HuH-7.5 (cell line): ENCODE results near the gene RAD51B.
"Not testable (repeated sequence)": the region's sequence is repeated elsewhere in the genome, so short reads cannot be mapped to it uniquely, and the experiment has no call there.

ENCODE experiments used
- DNase-seq: peaks from one replicate; pipeline ENCODE4 v3.0.0; 2011; ENCODE audit warnings: low spot score

RAD51B gene

DNA sequence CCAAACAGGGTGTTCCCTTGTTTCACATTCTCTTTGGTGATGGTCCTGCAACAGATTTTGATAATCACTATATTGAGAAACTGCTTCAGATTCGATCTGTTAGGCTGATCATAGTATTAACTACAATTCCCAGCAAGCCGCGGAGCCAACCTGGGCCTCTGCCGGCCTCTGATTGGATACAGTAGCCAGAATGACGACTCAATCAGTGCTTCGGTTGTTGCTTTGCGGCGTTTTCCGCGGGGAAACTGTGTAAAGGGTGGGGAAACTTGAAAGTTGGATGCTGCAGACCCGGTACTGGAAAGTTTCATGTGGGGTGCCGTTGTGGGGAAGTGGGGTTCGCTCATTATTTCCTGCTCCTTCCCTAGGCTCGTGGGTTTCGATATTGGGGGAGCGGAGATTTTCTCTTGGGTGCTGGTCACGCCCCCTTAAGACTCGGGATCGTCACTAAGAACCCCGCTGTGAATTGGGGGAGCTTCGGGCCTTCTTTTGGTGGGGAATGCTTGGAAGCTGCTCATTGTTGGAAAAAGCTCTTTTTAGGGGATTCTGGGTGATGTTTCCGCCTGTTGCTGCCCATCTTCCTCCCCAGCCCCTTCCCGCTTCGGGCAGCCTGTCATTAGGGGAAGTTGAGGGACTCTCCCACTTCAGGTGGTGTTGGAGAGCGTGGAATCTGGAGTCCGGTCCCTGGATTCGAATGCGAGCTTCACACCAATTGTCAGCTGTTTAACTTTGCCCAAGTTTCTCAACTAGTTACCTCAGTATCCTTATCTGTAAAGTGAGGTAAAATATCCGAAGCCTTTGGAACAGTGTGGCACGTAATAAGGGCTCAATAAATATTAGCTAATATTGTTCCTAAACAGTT lies at the start of gene RAD51B:
Gene RAD51B (plus strand): TSS at position 217 of the 859 bp plus-strand sequence.
- peak; percentile 70 for DNase-seq

DNA sequence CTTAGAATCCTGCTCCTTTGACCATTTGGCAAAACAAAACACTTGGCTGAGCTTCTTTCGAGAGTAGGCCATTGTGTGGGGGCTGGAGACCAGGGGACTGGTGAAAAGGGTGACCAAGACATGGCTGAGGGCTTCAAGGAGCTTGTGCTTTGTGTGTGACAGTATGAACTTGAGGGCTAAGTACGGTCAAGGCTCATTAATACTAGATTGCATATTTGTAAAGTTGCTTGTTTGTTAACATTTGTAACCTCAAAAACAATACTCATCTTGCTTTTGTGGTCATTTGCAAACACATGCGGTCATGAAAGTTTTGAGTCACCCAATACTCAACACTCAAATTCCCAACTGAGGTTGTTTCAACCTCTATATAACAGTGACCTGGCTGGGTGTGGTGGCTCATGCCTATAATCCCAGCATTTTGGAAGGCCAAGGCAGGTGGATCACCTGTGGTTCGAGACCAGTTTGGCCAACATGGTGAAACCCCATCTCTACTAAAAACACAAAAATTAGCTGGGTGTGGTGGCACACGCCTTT lies 45.7 kb upstream of the RAD51B start:
- DNase-seq = no peak

DNA sequence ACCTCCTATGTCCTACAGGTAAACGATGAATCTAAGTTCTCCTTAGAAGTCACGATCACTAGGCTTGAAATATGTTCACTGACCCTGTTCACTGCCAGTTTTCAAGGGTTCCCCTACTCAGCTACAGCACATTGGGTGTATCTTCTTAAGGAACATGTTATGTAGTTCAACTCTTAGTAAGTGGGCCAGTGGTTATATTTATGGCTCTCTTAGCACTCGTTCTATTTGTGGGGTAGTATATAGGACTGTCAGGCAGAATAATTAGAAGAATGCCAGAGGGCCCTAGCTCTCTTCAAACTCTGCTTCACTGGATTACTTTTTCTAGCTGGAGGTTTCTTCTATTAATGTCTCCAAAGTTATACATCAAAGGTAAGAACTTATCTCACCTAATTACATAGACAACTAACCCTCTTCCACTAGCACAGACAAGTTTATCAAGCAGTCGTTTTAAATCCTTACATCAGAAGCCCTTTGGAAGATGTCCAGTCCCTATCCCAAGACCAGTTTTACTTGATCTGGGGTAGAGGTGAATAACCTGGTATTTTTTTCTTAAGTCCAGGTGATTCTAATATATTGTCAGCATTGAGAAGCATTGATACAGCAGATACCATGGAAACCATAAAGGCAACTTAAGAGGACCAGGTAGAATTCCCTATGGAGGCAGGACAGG lies 42.8 kb upstream of the RAD51B start:
- DNase-seq = no peak

DNA sequence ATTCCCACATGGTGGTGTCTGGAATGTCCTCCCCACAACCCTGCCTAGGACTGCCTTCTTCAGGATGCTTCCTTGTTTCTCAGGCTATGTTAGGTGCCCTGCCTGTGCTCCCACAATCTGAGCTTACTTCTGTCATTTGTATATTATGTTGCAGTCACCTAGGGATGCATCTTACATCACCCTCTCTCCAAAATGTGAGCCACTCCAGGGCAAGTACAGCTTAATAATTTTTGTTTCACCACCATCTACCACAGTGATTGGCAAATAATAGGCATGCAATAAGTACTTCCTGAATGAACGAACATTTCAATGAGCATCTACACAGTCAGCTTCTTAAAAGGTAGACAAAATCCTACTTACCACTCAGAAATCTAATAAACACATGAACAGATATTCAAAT lies 40.8 kb upstream of the RAD51B start:
- DNase-seq = no peak

DNA sequence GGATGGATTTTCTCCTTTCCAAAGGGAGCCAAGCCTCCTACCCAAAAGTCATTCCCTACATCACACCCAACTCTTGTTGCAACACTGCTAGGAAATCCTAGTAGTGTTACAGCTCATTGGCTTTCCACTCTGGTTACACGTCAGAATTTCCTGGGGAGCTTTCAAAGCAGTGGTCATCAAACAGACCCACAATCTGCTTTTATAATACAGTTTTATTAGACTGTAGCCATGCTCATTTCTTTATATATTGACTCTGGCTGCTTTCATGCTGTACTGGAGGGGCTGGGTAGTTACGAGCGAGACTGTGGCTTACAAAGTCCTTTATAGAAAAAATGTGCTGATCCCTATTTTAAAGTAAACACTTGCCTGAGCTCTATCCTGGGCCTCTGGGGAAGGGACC lies 37.5 kb upstream of the RAD51B start:
- no peak for DNase-seq

DNA sequence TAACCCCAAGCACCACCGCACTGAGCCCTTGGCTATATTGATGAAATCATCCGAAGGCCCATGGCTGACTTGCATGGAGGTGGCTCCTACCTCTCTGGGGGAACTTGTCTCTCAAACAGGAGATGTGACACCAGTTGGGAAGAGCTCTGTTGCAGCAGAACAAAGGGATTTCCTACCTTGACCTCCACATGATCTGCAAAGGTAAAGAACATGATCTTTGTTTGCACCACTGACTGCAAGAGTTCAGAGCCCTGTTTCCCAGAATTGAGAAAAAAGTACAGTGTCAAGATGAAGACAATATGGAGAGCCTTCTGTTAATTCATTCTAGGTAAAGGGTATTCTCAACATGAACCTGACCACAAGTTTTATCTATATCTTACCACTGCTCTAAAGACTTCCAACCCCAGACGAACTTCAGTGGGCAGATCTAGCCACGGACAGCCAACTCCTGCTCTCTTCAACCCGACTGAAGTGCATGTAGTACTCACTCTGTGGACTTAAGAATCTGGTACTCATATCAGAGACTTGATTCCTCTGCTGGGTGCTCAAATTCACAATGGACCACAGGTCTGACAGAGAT lies 35.2 kb upstream of the RAD51B start:
- no peak for DNase-seq

DNA sequence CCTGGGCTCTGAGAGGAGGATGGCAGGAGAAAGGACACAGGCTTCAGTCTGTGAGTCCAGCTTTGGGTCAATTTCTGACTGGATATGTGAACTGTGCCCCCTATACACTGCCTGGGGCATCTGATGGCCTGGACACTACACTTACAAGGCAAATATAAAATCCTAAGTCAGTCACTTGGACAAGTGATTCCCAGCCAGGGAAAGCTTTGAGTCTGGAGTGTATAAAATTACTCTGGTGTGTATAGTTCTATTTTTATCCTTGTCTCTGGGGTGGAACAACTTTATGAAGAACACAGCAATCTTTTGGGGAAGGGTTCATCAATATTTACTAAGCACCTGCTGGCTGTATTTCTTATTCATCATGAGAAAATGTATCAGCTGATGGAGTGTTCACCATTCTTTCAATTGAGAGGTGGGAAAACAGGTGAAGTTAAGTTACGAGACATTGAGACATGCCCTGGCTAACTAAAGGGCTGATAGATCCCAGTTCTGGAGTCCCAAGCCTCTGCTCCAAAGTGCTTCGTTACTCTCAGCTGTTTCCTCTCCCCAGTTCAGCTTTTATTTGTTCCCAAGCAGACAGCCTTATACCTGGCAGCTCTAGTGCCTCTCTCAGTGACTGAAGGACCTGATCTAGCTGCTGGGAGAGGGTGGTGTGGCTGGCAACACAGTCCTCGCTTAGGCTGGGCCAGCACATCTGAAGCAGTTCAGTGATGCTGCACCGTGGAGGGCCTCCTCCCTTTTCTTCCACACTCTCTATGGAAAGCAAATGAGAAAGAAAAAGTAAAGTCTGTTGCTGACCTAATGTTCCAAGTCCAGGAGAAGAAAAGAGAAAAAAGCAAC lies 34.1 kb upstream of the RAD51B start:
- DNase-seq = no peak

DNA sequence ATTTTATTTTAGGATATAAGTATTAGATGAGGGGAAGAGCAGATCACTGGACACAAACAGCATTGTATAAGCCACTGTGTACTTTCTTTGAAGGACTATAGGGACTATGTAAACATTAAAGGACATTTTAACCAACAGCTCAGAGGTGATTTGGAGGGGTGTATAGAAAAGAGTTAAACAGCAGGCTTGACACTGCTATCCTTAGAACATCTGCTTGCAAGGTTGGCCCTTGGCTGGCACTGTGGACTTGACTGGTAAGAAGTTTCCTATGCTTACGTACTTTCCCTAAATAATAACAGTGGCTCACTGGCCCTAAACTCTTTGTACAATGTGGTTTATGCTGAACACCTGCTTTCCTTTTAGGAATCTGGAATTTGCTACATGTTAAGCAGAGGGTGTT lies 31.9 kb upstream of the RAD51B start:
- no peak for DNase-seq

DNA sequence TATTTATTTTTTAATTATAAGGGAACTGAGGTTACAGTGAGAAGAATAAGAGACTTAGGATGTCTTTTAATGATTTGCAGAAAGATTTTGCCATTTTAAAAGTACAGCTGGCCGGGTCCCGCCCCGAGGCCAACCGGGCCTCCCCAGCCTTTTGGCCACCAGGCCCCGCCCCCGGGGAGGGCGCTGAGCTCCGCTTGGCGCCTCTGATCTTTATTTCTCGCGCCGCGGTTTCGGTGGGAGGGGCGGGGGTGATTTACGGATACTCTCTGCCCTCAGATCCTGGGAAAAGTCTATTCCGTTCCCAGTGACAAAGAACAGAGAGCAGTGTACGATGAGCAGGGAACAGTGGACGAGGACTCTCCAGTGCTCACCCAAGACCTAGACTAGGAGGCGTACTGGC lies 20.8 kb upstream of the RAD51B start:
- no peak for DNase-seq

DNA sequence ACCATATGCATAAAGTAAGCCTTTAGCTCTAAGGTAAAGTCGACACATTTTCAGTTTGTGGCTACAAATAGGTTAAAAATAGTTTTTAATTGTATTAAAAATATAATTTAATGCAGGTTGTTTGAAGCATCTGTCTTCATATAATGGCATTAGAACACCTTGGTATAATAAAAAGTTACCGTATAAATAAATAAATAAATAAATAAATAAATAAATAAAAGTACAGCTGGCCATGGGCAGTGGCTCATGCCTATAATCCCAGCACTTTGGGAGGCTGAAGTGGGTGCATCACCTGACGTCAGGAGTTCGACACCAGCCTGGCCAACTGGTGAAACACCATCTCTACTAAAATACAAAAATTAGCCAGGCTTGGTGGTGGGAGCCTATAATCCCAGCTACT lies 18.8 kb upstream of the RAD51B start:
- DNase-seq = no peak

DNA sequence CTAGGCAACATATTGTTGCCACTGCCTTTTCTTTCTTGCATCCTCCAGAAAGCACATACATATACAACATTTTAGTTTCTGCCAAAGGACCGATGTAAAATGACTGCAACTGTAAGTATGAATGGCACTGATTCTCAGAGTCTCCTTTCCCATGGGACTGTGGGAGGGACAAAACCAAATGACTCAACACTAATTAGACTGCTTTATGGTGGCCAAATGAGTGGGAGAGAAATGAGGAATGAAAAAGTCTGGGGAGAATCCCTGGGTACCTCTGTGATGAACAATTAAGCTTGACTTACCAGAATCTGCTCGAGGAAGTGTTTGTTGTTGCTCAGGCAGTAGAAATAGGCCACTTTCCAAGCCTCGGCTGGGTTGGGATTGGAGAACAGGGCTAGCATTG lies 13.3 kb upstream of the RAD51B start:
- no peak for DNase-seq

DNA sequence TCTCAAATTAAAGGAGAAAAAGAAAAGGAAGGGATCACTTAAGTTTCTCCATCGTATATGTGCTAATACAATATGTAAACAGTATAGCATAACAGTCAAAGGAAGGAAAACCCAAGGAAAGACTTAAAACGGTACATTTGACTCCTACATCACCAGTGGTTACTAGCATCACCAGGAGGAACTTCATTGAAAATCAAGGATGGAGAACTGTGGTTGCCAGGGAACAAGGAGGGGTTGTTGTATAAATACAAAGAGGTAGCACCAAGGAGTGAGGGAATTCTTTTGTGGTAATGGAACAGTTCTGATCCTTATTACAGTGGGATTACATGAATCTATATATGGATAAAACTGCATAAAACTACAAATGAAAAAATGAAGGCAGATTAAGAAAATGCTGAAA lies 4.8 kb upstream of the RAD51B start:
- no peak for DNase-seq

DNA sequence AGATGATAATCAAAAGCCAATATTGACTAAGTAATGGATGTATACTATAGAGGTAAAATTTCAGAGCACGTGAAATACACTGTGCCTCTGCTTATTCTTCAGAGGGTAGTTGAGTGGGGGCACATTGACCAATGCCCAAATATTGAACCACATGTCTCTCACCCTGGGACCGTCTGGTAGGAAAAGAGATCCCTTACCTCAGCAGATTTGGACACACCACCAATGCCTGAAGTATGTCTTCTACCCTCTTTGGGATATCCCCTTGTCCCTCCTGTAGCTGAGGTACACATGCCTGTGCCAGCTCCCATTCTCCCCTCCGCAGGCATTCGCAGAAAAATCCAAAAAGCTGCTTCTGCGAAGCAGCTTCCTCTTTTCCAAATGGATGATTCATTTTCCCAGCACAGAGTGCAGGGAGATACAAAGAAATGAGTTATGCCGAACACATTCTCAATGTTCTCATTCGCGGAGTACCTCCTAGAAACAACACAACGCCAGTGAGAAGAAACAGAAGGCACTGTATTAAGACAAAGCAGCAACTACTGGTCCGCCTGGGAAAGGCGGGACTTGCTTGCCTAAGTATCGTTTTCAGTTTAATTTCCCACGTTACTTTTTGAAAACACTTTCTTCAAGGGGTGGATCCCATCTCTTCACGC lies 3.9 kb upstream of the RAD51B start:
- no peak for DNase-seq

DNA sequence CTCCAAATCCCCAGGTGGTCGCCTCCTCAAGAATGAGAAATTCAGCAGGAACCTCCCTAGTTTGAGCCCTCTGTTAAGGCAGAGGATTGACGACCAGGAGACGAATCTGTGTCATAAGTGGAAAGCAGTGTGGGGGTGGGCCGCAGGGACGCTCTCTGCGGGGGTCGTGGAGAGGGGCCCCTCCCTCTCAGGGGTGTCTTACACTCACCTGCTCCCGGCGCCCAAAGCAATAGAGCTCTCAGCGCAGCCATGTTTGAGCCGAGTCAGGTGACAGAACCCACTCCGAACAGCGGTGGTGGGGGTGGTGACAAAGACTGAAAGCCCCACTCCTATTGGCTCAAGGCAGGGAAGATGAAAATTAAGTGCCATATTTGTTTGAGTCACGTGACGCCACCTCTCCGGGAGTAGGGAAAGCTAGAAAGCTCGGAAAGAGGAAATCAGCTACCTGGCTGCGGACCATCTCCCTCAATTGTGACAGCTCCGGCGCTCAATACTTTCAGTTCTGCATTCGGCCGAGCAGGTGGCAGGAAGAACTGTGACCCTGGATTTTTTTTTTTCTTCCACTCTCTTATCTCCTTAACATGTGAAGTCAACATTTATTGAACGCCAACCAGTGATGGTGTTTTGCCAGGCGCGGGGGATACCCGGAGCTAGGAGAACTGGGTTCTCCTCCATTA lies 3.1 kb upstream of the RAD51B start, which contains the start of gene ZFYVE26:
Gene ZFYVE26 (minus strand): TSS at position 265 of the 677 bp plus-strand sequence. CDS start 627 bp downstream, outside the sequence.
- DNase-seq = peak; percentile 78

DNA sequence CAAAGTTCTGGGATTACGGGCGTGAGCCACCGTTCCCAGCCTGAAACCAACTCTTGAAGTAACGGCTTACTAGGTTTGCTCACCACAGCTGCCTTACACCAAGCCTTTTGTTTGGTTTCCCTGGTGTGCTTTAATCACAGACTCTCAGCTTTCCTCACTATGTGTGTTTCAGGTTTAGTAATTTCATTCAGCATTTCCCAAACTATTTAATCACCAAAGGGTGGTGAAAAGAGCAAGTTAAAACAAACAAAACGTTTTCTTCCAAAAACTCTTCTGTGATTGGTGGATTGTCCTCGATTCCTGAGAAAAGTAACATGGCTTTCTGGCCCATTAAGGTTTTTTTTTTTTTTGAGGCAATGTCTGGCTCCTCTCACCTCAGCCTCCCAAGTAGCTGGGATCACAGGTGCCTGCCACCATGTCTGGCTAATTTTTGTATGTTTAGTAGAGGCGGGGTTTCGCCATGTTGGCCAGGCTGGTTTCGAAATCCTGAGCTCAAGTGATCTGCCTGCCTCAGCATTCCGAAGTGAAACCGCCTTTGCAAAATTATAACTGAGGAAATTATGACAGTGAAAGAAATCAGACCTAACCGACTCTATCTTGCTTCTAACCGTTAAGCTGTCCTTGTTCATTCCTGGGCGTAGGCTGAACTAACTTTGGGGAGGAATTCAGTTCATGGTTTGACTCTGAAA lies 1.7 kb upstream of the RAD51B start:
- no peak for DNase-seq

DNA sequence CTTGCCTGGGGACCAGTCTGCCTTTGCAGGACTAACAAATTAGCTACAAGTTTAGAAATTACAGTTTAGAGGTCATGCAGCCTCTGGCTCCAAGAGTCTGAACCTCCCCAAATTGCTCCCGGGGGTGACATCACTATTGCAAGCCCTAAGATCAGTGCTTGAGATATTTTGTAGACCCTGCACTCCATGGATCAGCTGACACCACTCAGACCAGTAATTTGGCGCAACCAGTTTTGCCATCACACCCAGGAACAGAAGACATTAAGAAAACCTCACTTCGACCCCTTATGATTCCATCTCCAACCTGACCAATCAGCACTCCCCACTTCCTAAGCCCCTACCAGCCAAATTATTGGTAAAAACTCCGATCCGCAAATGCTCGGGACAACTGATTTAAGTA lies 1.1 kb upstream of the RAD51B start:
- DNase-seq = not testable (repeated sequence)

DNA sequence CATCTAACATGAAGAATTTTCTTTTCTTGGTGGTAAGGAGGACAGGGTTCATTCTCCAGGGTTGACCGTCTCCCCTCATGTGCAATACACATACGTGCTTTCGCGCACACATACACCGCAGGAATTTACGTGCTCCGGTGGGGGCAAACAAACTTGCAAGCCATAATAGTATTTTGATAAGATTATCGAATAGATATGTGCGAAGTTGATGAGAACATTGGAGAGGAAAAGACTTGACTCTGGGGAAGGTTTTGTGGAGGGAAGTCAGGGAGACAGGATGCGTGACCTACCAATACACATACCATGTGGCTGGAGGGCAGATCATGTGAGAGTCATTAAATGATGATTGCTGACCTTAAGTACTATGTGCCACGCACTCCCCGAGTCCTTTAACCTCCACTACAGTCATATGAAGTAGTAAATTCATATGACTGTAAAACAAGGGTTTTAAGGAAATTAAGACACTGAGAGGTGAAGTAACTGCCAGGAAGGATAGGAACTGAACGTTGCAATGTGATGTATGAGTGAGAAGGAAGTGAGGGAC lies 921 bp downstream of the RAD51B start:
- DNase-seq = peak; percentile 22

DNA sequence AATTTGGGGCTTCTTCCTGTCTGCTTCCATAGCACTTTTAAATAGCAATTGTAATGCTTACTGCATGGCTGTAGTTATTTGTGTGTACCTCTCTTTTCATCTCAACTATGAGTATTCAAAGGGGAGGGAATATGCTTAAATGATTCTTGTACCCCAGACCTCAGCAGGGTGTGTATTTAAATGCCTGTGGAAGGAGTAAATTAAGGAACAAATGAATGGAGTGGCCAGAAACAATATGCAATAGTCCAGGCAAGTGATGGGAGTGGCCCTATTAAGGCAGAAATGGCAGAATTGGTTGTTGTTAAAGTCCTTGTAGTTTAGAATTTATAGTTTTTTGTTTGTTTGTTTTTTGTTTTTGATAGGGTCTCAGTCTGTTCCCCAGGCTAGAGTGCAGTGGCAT lies 1.5 kb downstream of the RAD51B start:
- DNase-seq = no peak

DNA sequence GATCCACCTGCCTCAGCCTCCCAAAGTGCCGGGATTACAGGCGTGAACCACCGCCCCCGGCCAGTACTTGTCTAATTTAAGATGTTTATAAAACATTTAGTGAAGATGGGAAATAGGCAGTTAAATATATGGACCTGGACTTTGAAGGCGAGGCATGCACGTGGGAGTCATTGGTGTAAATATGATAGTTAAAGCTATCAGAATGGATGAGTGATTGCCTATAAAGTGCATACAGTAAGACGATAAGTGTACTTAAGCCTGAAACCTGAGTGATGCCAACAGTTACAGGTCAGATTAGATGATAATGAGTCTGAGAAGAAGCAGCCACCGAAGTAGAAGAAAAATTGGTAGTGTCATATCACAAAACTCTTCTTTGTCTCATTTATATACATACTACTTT lies 11.5 kb downstream of the RAD51B start:
- DNase-seq = no peak

DNA sequence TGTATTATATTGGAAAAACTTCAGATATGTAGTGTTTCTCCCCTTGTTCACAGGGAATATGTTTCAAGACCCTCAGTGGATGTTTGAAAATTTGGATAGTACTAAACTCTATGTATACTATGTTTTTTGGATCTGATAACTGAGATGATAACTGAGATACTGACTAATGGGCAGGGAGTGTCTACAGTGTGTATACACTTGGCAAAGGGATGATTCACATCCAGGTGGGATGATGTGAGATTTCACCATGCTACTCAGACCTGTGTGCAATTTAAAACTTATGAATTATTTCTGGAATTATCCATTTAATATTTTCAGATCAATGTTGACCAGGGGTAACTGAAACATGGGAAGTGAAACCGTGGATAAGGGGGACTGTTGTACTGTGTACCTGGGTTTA lies 13.8 kb downstream of the RAD51B start:
- DNase-seq = no peak
